Thymus (tissue), 11 donors: Measurements from ENCODE around the gene WNT2B. TPM values are rescaled to one million over a fixed set of nuclear protein-coding genes. Genes with fewer than 3 reads are reported as not detected.

ENCODE experiments used
- DNase-seq, 9 donors: peaks; one replicate each; pipeline ENCODE4 v3.0.0-alpha.2; 2013; ENCODE audit warnings: low spot score in 9 of 9, low read depth in 6 of 9, missing footprints in 1 of 9
- H3K27ac ChIP-seq, 2 donors: one replicate each; pipeline ENCODE4 v1.5.1; 2013; ENCODE audit warnings: control low read depth in 1 of 2, low read depth in 1 of 2, low read length in 1 of 2, mild to moderate bottlenecking in 1 of 2, moderate library complexity in 1 of 2
- H3K27me3 ChIP-seq, 2 donors: one replicate each; pipeline ENCODE4 v1.5.1; 2013; ENCODE audit warnings: low read length in 1 of 2; ENCODE audit not compliant: control insufficient read depth in 2 of 2, insufficient read depth in 1 of 2
- H3K36me3 ChIP-seq, 2 donors: one replicate each; pipeline ENCODE4 v1.5.1; 2013; ENCODE audit warnings: low read length in 1 of 2, mild to moderate bottlenecking in 1 of 2, moderate library complexity in 1 of 2; ENCODE audit not compliant: control insufficient read depth in 2 of 2, insufficient read depth in 2 of 2
- H3K4me1 ChIP-seq, 2 donors: one replicate each; pipeline ENCODE4 v1.5.1; 2013; ENCODE audit warnings: low read length in 2 of 2; ENCODE audit not compliant: control insufficient read depth in 2 of 2, insufficient read depth in 2 of 2
- H3K4me3 ChIP-seq, 2 donors: one replicate each; pipeline ENCODE4 v1.5.1; 2013; ENCODE audit warnings: low read length in 2 of 2, control low read depth in 1 of 2, mild to moderate bottlenecking in 1 of 2
- H3K9me3 ChIP-seq, 2 donors: one replicate each; pipeline ENCODE4 v1.5.1; 2013; ENCODE audit warnings: low read length in 1 of 2, mild to moderate bottlenecking in 1 of 2; ENCODE audit not compliant: control insufficient read depth in 2 of 2, insufficient read depth in 1 of 2
- WGBS: extraction: QIAGEN DNeasy Blood & Tissue Kit; methylation state at CpG from one replicate; pipeline ENCODE4 v1.1.7; 2013; 5-methylcytosine and 5-hydroxymethylcytosine counted together
- polyA plus RNA-seq: library from polyadenylated mRNA; stranded (reverse); fragments of 200-250 nt; gene quantifications from one replicate; pipeline ENCODE4 v1.2.3, GENCODE V29; 2013
- total RNA-seq: library from RNA; stranded (reverse); fragments of 120-200 nt; gene quantifications from one replicate; pipeline ENCODE4 v1.2.4, GENCODE V29; 2013
- donor health status: healthy.

The WNT2B gene
- total and polyA plus RNA-seq, 2 donors, result 0.42 to 0.64 TPM

GRCh38 chr1:112507336-112507735 lies 1.4 kb upstream of the WNT2B start:
- Histone ChIP-seq H3K4me1 (peaks cover 9 to 13% of the 10 kb centered on the region in 2 donors), H3K36me3 (no peaks in the 10 kb centered on the region), H3K27ac (no peak overlapping the region), H3K27me3 (peaks cover 52 to 98% of the 10 kb centered on the region in 2 donors), H3K4me3 (no peak overlapping the region), H3K9me3 (no peaks in the 10 kb centered on the region)
- DNase-seq, result no peak
- WGBS, result 88% methylated on average over 9 of the region's 9 CpGs

DNA sequence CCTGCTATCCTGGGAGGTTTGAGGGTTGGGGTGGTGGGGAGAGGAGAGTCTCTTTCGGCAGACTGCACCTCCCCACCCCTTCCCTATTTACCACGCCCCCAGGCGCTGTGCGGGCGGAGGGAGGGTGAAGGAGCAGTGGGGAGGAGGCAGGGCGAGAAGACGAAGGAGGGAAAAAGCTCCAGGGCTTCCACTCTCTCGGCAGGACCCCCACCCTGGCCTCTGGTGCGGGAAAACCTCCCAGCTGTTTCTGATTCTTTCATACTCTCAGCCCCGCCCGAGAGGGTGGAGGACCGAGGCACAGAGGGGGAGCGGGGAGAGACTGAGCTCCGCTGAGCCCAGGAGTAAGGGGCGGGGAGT lies 866 bp upstream of the WNT2B start:
- Histone ChIP-seq H3K4me1 (peaks cover 9 to 13% of the 10 kb centered on the region in 2 donors), H3K36me3 (no peaks in the 10 kb centered on the region), H3K4me3 (peak overlapping the region; percentile 30 to 45), H3K27ac (no peak overlapping the region), H3K27me3 (peaks cover 49 to 98% of the 10 kb centered on the region in 2 donors), H3K9me3 (no peaks in the 10 kb centered on the region)
- 5% methylated on average over 15 of the region's 15 CpGs for WGBS
- peak in 2 of 9 donors; percentile 21 for DNase-seq

DNA sequence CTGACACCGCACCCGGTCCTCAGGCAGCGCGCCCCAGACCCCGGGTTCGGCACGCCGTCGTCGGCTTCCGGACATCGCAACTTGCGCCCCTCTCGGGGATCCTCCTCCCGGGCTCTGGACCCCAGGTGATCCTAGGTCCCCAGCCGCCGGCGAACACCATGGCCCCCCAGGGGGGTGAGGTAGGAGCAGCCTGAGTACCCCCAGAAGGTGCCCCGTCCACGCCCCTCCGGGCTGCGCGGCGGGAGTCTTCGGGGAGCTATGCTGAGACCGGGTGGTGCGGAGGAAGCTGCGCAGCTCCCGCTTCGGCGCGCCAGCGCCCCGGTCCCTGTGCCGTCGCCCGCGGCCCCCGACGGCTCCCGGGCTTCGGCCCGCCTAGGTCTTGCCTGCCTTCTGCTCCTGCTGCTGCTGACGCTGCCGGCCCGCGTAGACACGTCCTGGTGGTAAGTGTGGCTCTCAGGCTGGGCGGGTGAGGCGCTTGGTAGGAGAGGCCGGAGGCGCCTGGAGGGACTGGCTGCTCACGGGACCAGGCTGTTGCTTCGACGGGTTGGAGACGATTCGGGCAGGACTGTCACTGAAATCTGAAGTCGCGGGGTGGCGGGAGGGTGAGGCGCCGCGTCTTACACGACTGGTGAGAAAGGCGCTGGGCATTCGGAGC lies 367 bp downstream of the WNT2B start:
- peaks cover 46 to 95% of the 10 kb centered on the region in 2 donors for H3K27me3 ChIP-seq
- no peak overlapping the region for H3K27ac ChIP-seq
- peaks cover 9 to 13% of the 10 kb centered on the region in 2 donors for H3K4me1 ChIP-seq
- peak overlapping the region in 1 of 2 donors; percentile 45 for H3K4me3 ChIP-seq
- H3K9me3 ChIP-seq, result no peaks in the 10 kb centered on the region
- peak in 3 of 9 donors; percentile 11 to 27 (median 12) for DNase-seq
- H3K36me3 ChIP-seq, result no peaks in the 10 kb centered on the region
- WGBS, result 10% methylated on average over 66 of the region's 66 CpGs

- no peaks in the 10 kb centered on the region for H3K36me3 ChIP-seq
- WGBS, result 45% methylated on average over 16 of the region's 16 CpGs
- DNase-seq, result no peak
- peaks cover 40 to 90% of the 10 kb centered on the region in 2 donors for H3K27me3 ChIP-seq
- no peaks in the 10 kb centered on the region for H3K9me3 ChIP-seq
- no peak overlapping the region for H3K4me3 ChIP-seq
- no peak overlapping the region for H3K27ac ChIP-seq
- H3K4me1 ChIP-seq, result peaks cover 9 to 13% of the 10 kb centered on the region in 2 donors
Observed at GRCh38 chr1:112509660-112510178, 954 bp downstream of the WNT2B start.

- DNase-seq, result no peak
- H3K9me3 ChIP-seq, result no peaks in the 10 kb centered on the region
- no peak overlapping the region for H3K4me3 ChIP-seq
- H3K4me1 ChIP-seq, result peaks cover 9 to 13% of the 10 kb centered on the region in 2 donors
- peaks cover 37 to 83% of the 10 kb centered on the region in 2 donors for H3K27me3 ChIP-seq
- 85% methylated on average over 7 of the region's 7 CpGs for WGBS
- H3K36me3 ChIP-seq, result no peaks in the 10 kb centered on the region
- no peak overlapping the region for H3K27ac ChIP-seq
Observed at GRCh38 chr1:112510340-112510739, 1.6 kb downstream of the WNT2B start.

GRCh38 chr1:112511897-112512296 lies 3.1 kb downstream of the WNT2B start:
- 77% methylated on average over 2 of the region's 2 CpGs for WGBS
- Histone ChIP-seq H3K27me3 (peaks cover 32 to 68% of the 10 kb centered on the region in 2 donors), H3K27ac (no peak overlapping the region), H3K4me3 (no peak overlapping the region), H3K36me3 (no peaks in the 10 kb centered on the region), H3K9me3 (no peaks in the 10 kb centered on the region), H3K4me1 (peaks cover 9 to 13% of the 10 kb centered on the region in 2 donors)
- no peak for DNase-seq

DNA sequence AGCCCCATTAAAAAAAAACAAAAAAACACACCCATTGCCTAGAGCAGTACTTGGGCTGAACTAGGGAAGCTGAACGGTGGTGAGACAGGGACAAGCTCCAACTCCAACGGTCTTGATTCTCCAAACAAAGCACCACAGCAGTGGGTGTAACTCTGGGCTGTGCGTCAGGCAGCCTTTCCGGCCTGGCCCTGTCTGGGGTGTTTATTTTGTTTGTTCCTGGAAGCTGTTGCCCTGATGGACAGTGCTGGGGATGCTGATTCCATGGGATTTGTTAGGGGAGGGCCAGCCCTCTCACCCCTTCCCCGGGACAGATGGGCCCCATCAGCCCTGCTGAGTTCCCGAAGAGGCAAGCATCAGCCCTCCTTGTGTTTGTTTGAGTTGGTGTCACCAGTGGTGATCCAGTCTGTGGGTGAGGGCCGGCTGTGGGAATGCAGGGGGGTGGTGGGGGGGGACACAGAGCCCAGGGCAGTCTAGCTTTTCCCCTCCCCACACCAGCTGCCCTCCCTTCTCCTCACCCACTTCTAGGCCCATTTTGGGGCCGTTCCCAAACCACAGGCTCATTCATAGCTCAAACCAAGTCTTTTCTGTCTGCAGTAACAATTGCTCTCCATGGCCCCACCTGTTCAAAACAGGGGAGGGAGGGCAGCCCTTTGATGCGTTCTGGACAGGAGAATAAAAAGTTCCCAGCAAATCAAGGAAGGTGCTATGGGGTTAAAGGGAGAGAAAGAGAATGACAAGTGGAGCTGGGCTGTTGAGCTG lies 4.5 kb downstream of the WNT2B start:
- no peaks in the 10 kb centered on the region for H3K36me3 ChIP-seq
- no peak overlapping the region for H3K27ac ChIP-seq
- peaks cover 2 to 5% of the 10 kb centered on the region in 2 donors for H3K4me1 ChIP-seq
- peaks cover 21 to 54% of the 10 kb centered on the region in 2 donors for H3K27me3 ChIP-seq
- peaks cover 0 to 1% of the 10 kb centered on the region in 2 donors for H3K9me3 ChIP-seq
- DNase-seq, result no peak
- WGBS, result 90% methylated on average over 9 of the region's 9 CpGs
- no peak overlapping the region for H3K4me3 ChIP-seq

DNA sequence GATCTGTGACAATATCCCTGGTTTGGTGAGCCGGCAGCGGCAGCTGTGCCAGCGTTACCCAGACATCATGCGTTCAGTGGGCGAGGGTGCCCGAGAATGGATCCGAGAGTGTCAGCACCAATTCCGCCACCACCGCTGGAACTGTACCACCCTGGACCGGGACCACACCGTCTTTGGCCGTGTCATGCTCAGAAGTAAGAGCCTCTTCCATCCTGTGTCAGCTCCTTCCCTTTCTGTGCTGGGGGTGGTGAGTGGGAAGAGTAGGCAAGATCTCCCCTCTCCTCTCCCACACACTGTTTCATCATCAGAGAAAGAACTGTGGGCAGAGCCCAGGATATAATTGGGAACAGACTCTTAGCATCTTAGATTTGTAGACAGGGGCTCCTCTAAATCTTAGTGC lies 6.1 kb downstream of the WNT2B start:
- no peak for DNase-seq
- Histone ChIP-seq H3K27me3 (peaks cover 8 to 38% of the 10 kb centered on the region in 2 donors), H3K4me3 (no peak overlapping the region), H3K36me3 (no peaks in the 10 kb centered on the region), H3K9me3 (peaks cover 0 to 1% of the 10 kb centered on the region in 2 donors), H3K27ac (no peak overlapping the region), H3K4me1 (no peaks in the 10 kb centered on the region)
- 98% methylated on average over 12 of the region's 12 CpGs for WGBS
